ENCODE measurements around the gene RNF126.

DNA sequence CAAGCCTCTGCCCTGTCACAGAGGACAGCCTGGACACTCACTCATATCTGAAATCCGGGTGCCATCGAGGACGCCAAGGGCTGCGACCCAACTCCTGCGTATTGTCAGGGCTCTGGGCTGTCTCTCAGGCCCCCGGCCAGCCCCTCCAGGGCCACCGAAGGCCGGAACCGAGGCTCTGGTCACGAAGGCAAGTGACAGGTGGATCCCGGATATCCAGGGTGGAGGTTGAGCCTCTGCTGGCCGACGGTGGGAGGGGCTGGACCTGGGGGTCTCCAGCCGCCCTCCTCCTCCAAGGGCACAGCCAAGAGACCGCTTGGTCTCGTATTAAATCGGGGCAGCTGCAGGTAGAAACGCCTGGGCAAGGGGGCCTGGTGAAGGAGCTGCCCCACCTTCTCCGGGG is 5.4 kb downstream of the RNF126 start:
- TF ChIP-seq, protein P1, sequence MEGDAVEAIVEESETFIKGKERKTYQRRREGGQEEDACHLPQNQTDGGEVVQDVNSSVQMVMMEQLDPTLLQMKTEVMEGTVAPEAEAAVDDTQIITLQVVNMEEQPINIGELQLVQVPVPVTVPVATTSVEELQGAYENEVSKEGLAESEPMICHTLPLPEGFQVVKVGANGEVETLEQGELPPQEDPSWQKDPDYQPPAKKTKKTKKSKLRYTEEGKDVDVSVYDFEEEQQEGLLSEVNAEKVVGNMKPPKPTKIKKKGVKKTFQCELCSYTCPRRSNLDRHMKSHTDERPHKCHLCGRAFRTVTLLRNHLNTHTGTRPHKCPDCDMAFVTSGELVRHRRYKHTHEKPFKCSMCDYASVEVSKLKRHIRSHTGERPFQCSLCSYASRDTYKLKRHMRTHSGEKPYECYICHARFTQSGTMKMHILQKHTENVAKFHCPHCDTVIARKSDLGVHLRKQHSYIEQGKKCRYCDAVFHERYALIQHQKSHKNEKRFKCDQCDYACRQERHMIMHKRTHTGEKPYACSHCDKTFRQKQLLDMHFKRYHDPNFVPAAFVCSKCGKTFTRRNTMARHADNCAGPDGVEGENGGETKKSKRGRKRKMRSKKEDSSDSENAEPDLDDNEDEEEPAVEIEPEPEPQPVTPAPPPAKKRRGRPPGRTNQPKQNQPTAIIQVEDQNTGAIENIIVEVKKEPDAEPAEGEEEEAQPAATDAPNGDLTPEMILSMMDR (optimal IDR thresholded peaks at IDR 0.05 in 1 of 3, IDR thresholded peaks at IDR 0.05 in 1 of 3, conservative IDR thresholded peaks at IDR 0.05 in 1 of 3; ENCODE audit: extremely low read depth in 1 of 3, insufficient read depth in 2 of 3, low read length in 3 of 3) = no peak
- TF ChIP-seq EZH2 (IDR thresholded peaks at IDR 0.05; ENCODE audit: low read length) = no peak
